Neural cell (in vitro differentiated cells): Measurements from ENCODE around the gene FCGBP. TPM values are rescaled to one million over a fixed set of nuclear protein-coding genes. Genes with fewer than 3 reads are reported as not detected.

Experiments
- H2AFZ ChIP-seq: fragments of 200-600, 300-800 bp; sonication (generic), shearing (Covaris generic); 2 replicates; pipeline ENCODE4 v1.6.0; 2014; ENCODE audit warnings: low read depth, mild to moderate bottlenecking, antibody characterized with exemption, low read length, moderate library complexity
- H3F3A ChIP-seq: fragments of 200-600 bp; shearing (Covaris generic); 2 replicates; pipeline ENCODE4 v1.6.1; 2016; ENCODE audit warnings: mild to moderate bottlenecking, moderate library complexity, mixed read lengths, antibody characterized with exemption, low read length; ENCODE audit not compliant: insufficient read depth, poor library complexity, severe bottlenecking
- H3K27ac ChIP-seq: fragments of 200-600, 300-800 bp; sonication (generic), shearing (Covaris generic); 2 replicates; pipeline ENCODE4 v1.5.1; 2014; ENCODE audit warnings: mild to moderate bottlenecking, low read length, moderate library complexity
- H3K27me3 ChIP-seq: fragments of 300-800, 200-600 bp; sonication (generic), shearing (Covaris generic); 2 replicates; pipeline ENCODE4 v1.6.0; 2014; ENCODE audit warnings: mild to moderate bottlenecking, low read depth, low read length, moderate library complexity; ENCODE audit not compliant: insufficient read depth
- H3K36me3 ChIP-seq: fragments of 300-800, 200-600 bp; sonication (generic), shearing (Covaris generic); 2 replicates; pipeline ENCODE4 v1.5.1; 2014; ENCODE audit warnings: mild to moderate bottlenecking, antibody characterized with exemption, low read length, moderate library complexity; ENCODE audit not compliant: insufficient read depth
- H3K4me2 ChIP-seq: fragments of 300-800, 200-600 bp; sonication (generic), shearing (Covaris generic); 2 replicates; pipeline ENCODE4 v1.6.0; 2014; ENCODE audit warnings: mild to moderate bottlenecking, low read length
- H3K4me3 ChIP-seq: fragments of 300-800, 200-600 bp; sonication (generic), shearing (Covaris generic); 2 replicates; pipeline ENCODE4 v1.5.1; 2014; ENCODE audit warnings: mild to moderate bottlenecking, low read length, moderate library complexity
- H3K79me2 ChIP-seq: fragments of 200-600 bp; shearing (Covaris generic); replicated peaks from 2 replicates; pipeline ENCODE4 v1.6.0; 2014; ENCODE audit warnings: mild to moderate bottlenecking, low read length, moderate library complexity; ENCODE audit not compliant: insufficient read depth
- H3K9ac ChIP-seq: fragments of 300-800, 200-600 bp; sonication (generic), shearing (Covaris generic); 2 replicates; pipeline ENCODE4 v1.6.1; 2016; ENCODE audit warnings: mild to moderate bottlenecking, low read length, mixed read lengths
- H3K9me2 ChIP-seq: fragments of 200-600 bp; shearing (Covaris generic); 2 replicates; pipeline ENCODE4 v1.6.1; 2016; ENCODE audit warnings: mild to moderate bottlenecking, low read length, mixed read lengths; ENCODE audit not compliant: insufficient read depth
- H3K9me3 ChIP-seq: fragments of 200-600, 300-800 bp; sonication (generic), shearing (Covaris generic); 2 replicates; pipeline ENCODE4 v1.6.1; 2016; ENCODE audit warnings: mild to moderate bottlenecking, mixed run types, low read length, moderate library complexity, mixed read lengths
- H4K20me1 ChIP-seq: fragments of 200-600 bp; shearing (Covaris generic); 2 replicates; pipeline ENCODE4 v1.6.1; 2016; ENCODE audit warnings: mild to moderate bottlenecking, mixed run types; ENCODE audit not compliant: insufficient read depth
- CTCF ChIP-seq: fragments of 450-650 bp; IDR thresholded peaks from 2 replicates; pipeline ENCODE4 v1.5.1; 2014; ENCODE audit warnings: antibody characterized with exemption, mild to moderate bottlenecking, moderate library complexity; ENCODE audit not compliant: poor library complexity, severe bottlenecking
- EP300 ChIP-seq: fragments of 450-650 bp; conservative IDR thresholded peaks from 2 replicates; pipeline ENCODE4 v1.6.1; 2014; ENCODE audit warnings: antibody characterized with exemption, mild to moderate bottlenecking, moderate library complexity; ENCODE audit not compliant: poor library complexity, severe bottlenecking
- EZH2 ChIP-seq: fragments of 200-600, 300-800 bp; shearing (Covaris generic), sonication (generic); IDR thresholded peaks from 2 replicates; pipeline ENCODE4 v1.6.1; 2014; ENCODE audit warnings: antibody characterized with exemption, low read length, borderline replicate concordance, mild to moderate bottlenecking; ENCODE audit not compliant: insufficient read depth, poor library complexity, severe bottlenecking
- MXI1 ChIP-seq: fragments of 450-650 bp; conservative IDR thresholded peaks from 2 replicates; pipeline ENCODE4 v1.6.1; 2014; ENCODE audit warnings: antibody characterized with exemption, mild to moderate bottlenecking; ENCODE audit not compliant: poor library complexity, severe bottlenecking
- POLR2AphosphoS5 ChIP-seq: IDR thresholded peaks from 2 replicates; pipeline ENCODE4 v1.6.1; 2012
- RAD21 ChIP-seq: fragments of 450-650 bp; conservative IDR thresholded peaks from 2 replicates; pipeline ENCODE4 v1.6.1; 2014; ENCODE audit warnings: antibody characterized with exemption, mild to moderate bottlenecking, moderate library complexity
- REST ChIP-seq: IDR thresholded peaks from 2 replicates; pipeline ENCODE4 v1.6.1; 2012; ENCODE audit warnings: borderline replicate concordance
- SMC3 ChIP-seq: fragments of 450-650 bp; conservative IDR thresholded peaks from 2 replicates; pipeline ENCODE4 v1.6.1; 2014; ENCODE audit warnings: antibody characterized with exemption, mild to moderate bottlenecking, moderate library complexity; ENCODE audit not compliant: poor library complexity
- TAF1 ChIP-seq: IDR thresholded peaks from 2 replicates; pipeline ENCODE4 v1.6.1; 2012; ENCODE audit warnings: low read depth
- polyA plus RNA-seq: library from polyadenylated mRNA; depleted of rRNA; stranded (reverse); fragments of >200 nt; gene quantifications from 2 replicates; pipeline ENCODE4 v1.2.3, GENCODE V29; 2014

FCGBP gene
- polyA plus RNA-seq, 1 donor from 2014 or later = 0.26 TPM

- H3K9ac ChIP-seq = no peak overlapping the region
- no peak overlapping the region for H3K4me3 ChIP-seq
- no peaks in the 10 kb centered on the region for H3K79me2 ChIP-seq
- no peak for TF ChIP-seq SMC3
- no peak for TF ChIP-seq POLR2AphosphoS5
- TF ChIP-seq RAD21 = no peak
- TF ChIP-seq MXI1 = no peak
- no peak for TF ChIP-seq EZH2
- no peak for TF ChIP-seq CTCF
- no peak for TF ChIP-seq REST
- no peak overlapping the region for H2AFZ ChIP-seq
- H3K27me3 ChIP-seq = no peaks in the 10 kb centered on the region
- no peak overlapping the region for H3K4me2 ChIP-seq
- no peaks in the 10 kb centered on the region for H3K36me3 ChIP-seq
- no peaks in the 10 kb centered on the region for H4K20me1 ChIP-seq
- H3K9me2 ChIP-seq = no peaks in the 10 kb centered on the region
- H3K27ac ChIP-seq = no peak overlapping the region
- H3K9me3 ChIP-seq = no peaks in the 10 kb centered on the region
- no peaks in the 10 kb centered on the region for H3F3A ChIP-seq
Measured at GRCh38 chr19:39942366-39942730, 7.9 kb upstream of the FCGBP start.

GRCh38 chr19:39941615-39942365 is 7.4 kb upstream of the FCGBP start:
- Histone ChIP-seq H3K9ac (no peak overlapping the region), H3K9me2 (no peaks in the 10 kb centered on the region), H3K36me3 (no peaks in the 10 kb centered on the region), H3F3A (no peaks in the 10 kb centered on the region), H3K4me3 (no peak overlapping the region), H3K27ac (no peak overlapping the region), H3K4me2 (no peak overlapping the region), H3K79me2 (no peaks in the 10 kb centered on the region), H4K20me1 (no peaks in the 10 kb centered on the region), H3K9me3 (no peaks in the 10 kb centered on the region), H2AFZ (no peak overlapping the region), H3K27me3 (no peaks in the 10 kb centered on the region)
- TF ChIP-seq TAF1 (no peak), SMC3 (no peak), RAD21 (no peak), POLR2AphosphoS5 (no peak), REST (no peak), CTCF (no peak), EP300 (no peak), EZH2 (no peak), MXI1 (no peak)
